Sigmoid colon (tissue), 4 donors: Measurements from ENCODE around the gene BCCIP.

ENCODE experiments used
- EP300 ChIP-seq, 4 donors: sonication (generic); formaldehyde crosslinking; IDR thresholded peaks; one replicate each; pipeline ENCODE4 v1.6.1; 2017; ENCODE audit warnings: antibody characterized with exemption in 4 of 4
- POLR2A ChIP-seq, 2 donors: fragments of 450-650 bp; IDR thresholded peaks; one replicate each; pipeline ENCODE4 v1.6.1; 2016; ENCODE audit warnings: antibody characterized with exemption in 2 of 2, mild to moderate bottlenecking in 2 of 2, moderate library complexity in 2 of 2
- POLR2AphosphoS5 ChIP-seq, 4 donors: sonication (generic); formaldehyde crosslinking; IDR thresholded peaks; one replicate each; pipeline ENCODE4 v1.6.1; 2017; ENCODE audit warnings: antibody characterized with exemption in 4 of 4
- TF ChIP-seq, protein P1 (sequence below), 4 experiments: fragments of 450-650 bp in 3 of 4; fragments of 200-600 bp in 1 of 4; IDR thresholded peaks; one replicate each; pipeline ENCODE4 v1.5.1; 2016 to 2019; ENCODE audit warnings: antibody characterized with exemption in 4 of 4, mild to moderate bottlenecking in 3 of 4, moderate library complexity in 2 of 4

DNA sequence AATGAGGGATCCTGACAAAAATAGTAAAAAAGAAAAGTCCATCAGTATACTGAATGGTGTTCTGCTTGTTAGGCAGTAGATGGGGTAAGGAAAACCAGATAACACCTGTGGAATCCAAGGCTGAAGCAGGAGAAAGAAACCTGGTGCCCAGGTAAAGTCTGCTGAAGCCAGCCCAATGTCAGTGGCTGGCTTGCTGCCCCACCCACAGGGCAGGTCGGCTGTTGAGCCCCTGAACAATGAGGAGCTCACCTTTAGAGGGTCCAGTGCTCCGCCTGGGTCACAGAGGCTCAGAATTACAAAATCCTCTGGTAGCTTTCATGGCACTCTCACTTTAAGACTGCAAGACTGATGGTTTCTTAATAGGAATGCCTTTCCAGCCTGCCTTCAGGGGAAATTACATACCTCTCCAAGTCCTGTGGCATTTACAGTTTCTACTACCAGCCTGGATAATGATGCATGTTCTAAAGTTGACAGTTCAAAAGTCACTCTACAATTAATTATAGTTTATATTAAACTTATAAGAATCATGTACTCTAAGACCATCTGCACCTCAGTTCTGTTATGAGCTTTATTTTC, 33.9 kb downstream of the BCCIP start:
- TF ChIP-seq, protein P1, sequence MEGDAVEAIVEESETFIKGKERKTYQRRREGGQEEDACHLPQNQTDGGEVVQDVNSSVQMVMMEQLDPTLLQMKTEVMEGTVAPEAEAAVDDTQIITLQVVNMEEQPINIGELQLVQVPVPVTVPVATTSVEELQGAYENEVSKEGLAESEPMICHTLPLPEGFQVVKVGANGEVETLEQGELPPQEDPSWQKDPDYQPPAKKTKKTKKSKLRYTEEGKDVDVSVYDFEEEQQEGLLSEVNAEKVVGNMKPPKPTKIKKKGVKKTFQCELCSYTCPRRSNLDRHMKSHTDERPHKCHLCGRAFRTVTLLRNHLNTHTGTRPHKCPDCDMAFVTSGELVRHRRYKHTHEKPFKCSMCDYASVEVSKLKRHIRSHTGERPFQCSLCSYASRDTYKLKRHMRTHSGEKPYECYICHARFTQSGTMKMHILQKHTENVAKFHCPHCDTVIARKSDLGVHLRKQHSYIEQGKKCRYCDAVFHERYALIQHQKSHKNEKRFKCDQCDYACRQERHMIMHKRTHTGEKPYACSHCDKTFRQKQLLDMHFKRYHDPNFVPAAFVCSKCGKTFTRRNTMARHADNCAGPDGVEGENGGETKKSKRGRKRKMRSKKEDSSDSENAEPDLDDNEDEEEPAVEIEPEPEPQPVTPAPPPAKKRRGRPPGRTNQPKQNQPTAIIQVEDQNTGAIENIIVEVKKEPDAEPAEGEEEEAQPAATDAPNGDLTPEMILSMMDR (IDR thresholded peaks at IDR 0.05): no peak
- TF ChIP-seq EP300 (IDR thresholded peaks at IDR 0.05) (no peak), POLR2AphosphoS5 (IDR thresholded peaks at IDR 0.05) (no peak), POLR2A (IDR thresholded peaks at IDR 0.05) (no peak)
